Neural crest cell (in vitro differentiated cells): ENCODE measurements around the gene SOAT2. TPM values are rescaled to one million over a fixed set of nuclear protein-coding genes. Genes with fewer than 3 reads are reported as not detected.

Experiments
- DNase-seq: peaks from one replicate; pipeline ENCODE4 v3.0.0; 2021; ENCODE audit warnings: low read depth, mixed read lengths, low spot score
- H3K27ac Mint-ChIP-seq: one replicate; pipeline ENCODE4 v1.8.0; 2021; ENCODE audit warnings: mild to moderate bottlenecking, mixed read lengths; ENCODE audit not compliant: unreplicated experiment
- H3K27me3 Mint-ChIP-seq: 2 replicates; pipeline ENCODE4 v1.8.0; 2021; ENCODE audit warnings: low read depth, mild to moderate bottlenecking, mixed read lengths
- H3K36me3 Mint-ChIP-seq: 2 replicates; pipeline ENCODE4 v1.8.0; 2021; ENCODE audit warnings: low read depth, mild to moderate bottlenecking, mixed read lengths
- H3K4me1 Mint-ChIP-seq: 2 replicates; pipeline ENCODE4 v1.8.0; 2021; ENCODE audit warnings: mixed read lengths
- H3K4me3 Mint-ChIP-seq: one replicate; pipeline ENCODE4 v1.8.0; 2021; ENCODE audit warnings: mild to moderate bottlenecking, mixed read lengths
- H3K9me3 Mint-ChIP-seq: 2 replicates; pipeline ENCODE4 v1.8.0; 2021; ENCODE audit warnings: mixed read lengths
- CTCF ChIP-seq: fragments of 200-600 bp; sonication (generic); conservative IDR thresholded peaks from 2 replicates; pipeline ENCODE4 v1.5.0; 2021; ENCODE audit warnings: antibody characterized with exemption, mild to moderate bottlenecking
- total RNA-seq: library from RNA; stranded (reverse); gene quantifications from 2 replicates; pipeline ENCODE4 v1.2.1, GENCODE V29; 2021

The SOAT2 gene
- total RNA-seq, 1 donor from 2014 or later = not detected

- no peak for TF ChIP-seq CTCF
- Mint-ChIP-seq H3K27ac (no peak overlapping the region), H3K36me3 (no peaks in the 10 kb centered on the region), H3K27me3 (peaks cover 7% of the 10 kb centered on the region), H3K4me1 (no peaks in the 10 kb centered on the region), H3K4me3 (no peak overlapping the region), H3K9me3 (peaks cover 3% of the 10 kb centered on the region)
- no peak for DNase-seq
Observed at GRCh38 chr12:53128780-53129569, 25.7 kb downstream of the SOAT2 start.

GRCh38 chr12:53131844-53132243, 28.6 kb downstream of the SOAT2 start:
- Mint-ChIP-seq H3K9me3 (no peaks in the 10 kb centered on the region), H3K27ac (no peak overlapping the region)
- DNase-seq = no peak

GRCh38 chr12:53133722-53134121, 30.4 kb downstream of the SOAT2 start:
- Mint-ChIP-seq H3K4me1 (no peaks in the 10 kb centered on the region), H3K36me3 (peaks cover 3% of the 10 kb centered on the region), H3K27me3 (peaks cover 7% of the 10 kb centered on the region), H3K4me3 (no peak overlapping the region), H3K27ac (no peak overlapping the region), H3K9me3 (peaks cover 9% of the 10 kb centered on the region)
- no peak for TF ChIP-seq CTCF
- DNase-seq = no peak

More at GRCh38 chr12:53131844-53132243, 28.6 kb downstream of the SOAT2 start:
- no peak for TF ChIP-seq CTCF
- Mint-ChIP-seq H3K4me1 (no peaks in the 10 kb centered on the region), H3K27me3 (peaks cover 7% of the 10 kb centered on the region), H3K4me3 (no peak overlapping the region), H3K36me3 (no peaks in the 10 kb centered on the region)

- Mint-ChIP-seq H3K9me3 (peaks cover 3% of the 10 kb centered on the region), H3K36me3 (no peaks in the 10 kb centered on the region), H3K27me3 (no peaks in the 10 kb centered on the region), H3K27ac (no peak overlapping the region), H3K4me3 (no peak overlapping the region), H3K4me1 (no peaks in the 10 kb centered on the region)
- DNase-seq = no peak
- no peak for TF ChIP-seq CTCF
Observed at GRCh38 chr12:53143355-53143754, 40.1 kb downstream of the SOAT2 start.

- Mint-ChIP-seq H3K4me3 (no peak overlapping the region), H3K27me3 (no peaks in the 10 kb centered on the region), H3K4me1 (peaks cover 3% of the 10 kb centered on the region), H3K36me3 (no peaks in the 10 kb centered on the region), H3K27ac (no peak overlapping the region), H3K9me3 (no peaks in the 10 kb centered on the region)
- no peak for DNase-seq
- TF ChIP-seq CTCF = no peak
Observed at GRCh38 chr12:53145383-53146260, 42.3 kb downstream of the SOAT2 start.
